NK-92 treated with Interleukin-12 subunit alpha and Interleukin-12 subunit beta, amount 100 ng/mL, for 24 hours (cell line): ENCODE results near the gene PRLR.
"Not testable (repeated sequence)": the region's sequence is repeated elsewhere in the genome, so short reads cannot be mapped to it uniquely, and the experiment has no call there.

Experiments
- DNase-seq: peaks from one replicate; lab custom pipeline; 2025; lab: John Stamatoyannopoulos, UW

Gene PRLR

DNA sequence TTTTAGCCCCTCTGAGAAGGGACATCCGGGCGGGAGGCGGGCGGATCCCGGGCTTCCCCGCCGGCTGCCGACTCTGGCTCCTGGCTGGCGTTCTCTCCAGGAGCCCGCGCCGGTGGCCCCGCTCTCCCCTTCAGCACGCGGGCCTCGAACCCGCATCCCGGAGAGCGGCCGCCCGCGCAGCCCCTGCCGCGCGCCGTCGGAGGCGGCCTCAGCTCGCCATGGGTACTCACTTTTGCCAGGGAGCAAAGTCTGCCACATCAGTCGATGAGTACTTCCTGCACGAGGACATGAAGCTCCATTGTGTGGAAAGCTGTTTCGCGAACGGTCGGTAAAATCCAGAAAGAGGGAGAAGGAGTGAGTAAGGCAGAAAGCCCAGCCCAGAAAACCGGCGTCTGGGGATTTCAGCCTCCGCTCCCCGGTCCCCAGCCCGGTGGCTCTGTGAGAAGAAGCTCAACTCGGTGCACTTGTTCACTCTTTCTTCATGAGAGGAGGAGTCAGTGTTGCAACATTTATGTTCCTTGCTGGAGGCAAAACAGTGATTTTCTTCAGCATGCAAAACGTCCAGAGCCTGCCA is at the start of gene PRLR:
TSS of gene PRLR (minus strand) at position 450 of the 574 bp plus-strand sequence. CDS start 140,867 bp downstream, outside the sequence.
- no peak for DNase-seq

DNA sequence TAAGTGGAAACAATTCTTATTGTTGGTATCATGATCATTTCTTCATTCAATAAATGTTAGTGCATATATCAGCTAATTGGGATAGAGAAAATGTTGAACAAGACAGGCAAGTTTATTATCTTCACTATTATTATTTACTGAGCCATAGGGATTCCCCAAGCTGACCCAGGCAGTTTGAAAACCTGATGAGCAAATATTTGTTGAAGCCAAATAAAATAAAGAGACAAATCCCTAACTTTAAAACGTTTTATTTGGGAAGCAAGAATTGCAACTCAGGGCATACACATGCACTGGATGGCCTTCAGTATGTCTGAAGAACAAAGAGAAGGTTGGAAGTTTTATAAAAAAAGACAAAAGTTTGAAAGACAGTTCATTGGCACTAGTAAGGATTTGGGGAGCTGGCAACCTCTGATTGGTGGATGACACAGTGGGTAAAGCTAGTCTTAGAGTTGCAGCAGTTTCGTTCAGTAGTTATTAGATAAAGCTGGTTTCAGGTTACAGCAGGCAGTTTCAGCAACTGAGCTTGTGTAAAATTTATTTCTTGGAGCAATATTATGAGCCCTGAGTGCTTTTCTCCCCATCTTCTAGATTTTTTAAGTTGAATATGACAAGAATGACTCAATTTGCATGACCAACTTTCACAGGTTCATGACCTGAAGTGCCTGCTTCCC is 44.7 kb upstream of the PRLR start:
- DNase-seq, result no peak

DNA sequence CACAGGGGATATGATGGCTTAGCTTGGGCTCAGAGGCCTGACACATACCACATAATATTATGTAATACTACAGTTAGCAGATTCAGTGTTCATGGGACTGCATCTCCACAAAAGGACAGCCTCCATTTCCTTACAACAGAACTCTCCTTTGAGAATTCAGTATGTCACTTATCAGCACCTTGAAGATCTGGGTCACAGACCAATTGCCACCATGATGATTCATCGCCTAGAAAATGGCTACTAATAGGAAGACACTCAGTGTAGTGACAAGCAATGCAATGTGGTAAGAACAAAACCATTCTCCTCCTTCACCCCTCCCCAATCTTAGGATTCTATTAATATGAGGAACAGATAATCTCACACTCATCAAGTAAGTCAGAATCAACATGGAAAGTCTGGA is 38.7 kb upstream of the PRLR start:
- DNase-seq, result no peak

DNA sequence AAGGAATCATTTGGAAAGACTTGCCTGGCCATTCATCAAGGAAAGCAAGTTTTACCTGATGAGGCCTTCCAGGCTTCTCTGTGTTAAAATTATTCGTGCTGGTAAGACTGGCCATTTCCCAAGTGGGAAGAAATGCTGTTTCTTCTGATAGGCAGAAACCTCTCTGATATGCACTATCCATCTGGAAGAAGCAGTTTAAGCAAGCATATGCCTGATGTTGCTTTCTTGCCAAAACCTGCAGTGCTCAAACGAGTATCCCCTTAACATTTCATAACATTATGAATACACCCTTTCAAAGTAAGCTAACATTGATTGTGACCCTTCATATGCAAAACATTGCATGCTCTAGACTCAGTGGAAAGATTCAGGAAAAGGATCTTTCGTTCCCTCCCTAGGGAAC is 36.0 kb upstream of the PRLR start:
- no peak for DNase-seq

DNA sequence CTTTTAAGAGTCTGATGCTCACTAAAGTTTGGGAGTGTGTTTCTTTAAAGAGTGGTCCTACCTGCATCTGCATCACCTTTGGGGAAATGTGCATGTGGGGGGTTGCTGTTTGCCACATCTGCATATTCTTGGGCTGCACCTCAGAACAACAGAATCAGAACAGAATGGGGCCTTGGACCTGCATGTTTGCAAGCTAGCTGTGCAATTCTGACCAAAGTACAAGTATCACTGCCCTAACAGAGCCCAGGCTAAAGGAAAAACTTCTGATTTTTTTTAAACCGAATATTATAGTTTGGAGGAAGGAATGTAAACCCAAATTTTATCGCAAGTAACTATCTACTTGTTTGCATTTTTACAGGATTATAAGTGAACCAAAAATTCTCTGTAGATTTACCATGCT is 34.2 kb upstream of the PRLR start:
- no peak for DNase-seq

DNA sequence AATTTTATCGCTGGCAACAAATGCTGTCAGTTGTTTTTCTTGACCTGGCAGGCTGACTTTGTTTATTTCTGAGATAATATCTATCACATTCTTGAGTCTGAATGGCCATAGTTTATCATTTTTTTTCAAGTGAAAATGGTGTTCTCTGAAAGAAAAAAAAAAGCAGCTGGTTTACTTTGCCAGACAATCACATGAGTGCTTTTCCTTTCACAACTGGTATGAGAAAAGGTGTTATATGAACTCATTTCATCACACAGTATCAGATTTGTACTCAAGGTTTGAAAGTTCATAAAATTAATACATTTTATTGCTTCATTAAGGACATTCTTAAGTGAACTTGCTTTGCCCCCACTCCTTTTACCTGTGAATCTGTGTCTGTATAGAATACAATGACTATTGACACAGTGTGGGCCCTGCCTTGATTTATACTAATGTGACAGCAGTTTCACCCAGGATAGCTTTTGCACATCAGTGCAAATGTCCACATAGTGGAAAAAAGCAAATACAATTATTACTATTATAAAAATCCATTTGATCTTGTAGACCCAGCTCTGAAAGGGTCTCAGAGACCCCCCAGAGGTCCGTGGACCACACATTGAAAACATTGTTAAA is 33.1 kb upstream of the PRLR start:
- DNase-seq, result no peak

DNA sequence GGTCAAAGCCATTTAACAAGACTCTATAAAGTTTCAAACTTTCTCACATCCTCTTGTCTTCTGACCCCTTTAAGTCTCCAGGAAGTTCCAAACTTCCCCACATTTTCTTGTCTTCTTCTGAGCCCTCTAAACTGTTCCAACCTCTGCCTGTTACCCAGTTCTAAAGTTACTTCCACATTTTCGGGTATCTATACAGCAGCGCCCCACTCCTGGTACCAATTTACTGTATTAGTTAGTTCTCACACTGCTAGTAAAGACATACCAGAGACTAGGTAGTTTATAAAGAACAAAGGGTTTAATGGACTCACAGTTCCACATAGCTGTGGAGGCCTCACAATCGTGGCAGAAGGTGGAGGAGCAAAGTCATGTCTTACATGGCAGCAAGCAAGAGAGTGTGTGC is 23.3 kb upstream of the PRLR start:
- DNase-seq, result no peak

DNA sequence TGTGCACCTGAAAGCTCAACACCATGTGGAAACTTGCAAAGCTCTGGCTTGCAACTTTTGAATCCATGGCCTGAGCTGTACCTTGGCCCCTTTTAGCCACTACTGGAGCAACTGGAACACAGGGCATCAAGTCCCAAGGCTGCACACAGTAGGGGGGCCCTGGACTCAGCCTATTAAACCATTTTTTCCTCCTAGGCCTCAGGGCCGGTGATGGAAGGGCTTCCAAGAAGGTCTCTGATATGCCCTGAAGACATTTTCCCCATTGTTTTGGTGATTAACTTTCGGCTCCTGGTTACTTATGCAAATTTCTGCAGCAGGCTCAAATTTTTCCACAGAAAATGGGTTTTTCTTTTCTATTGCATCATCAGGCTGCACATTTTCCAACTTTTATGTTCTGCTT is 22.7 kb upstream of the PRLR start:
- DNase-seq, result no peak

DNA sequence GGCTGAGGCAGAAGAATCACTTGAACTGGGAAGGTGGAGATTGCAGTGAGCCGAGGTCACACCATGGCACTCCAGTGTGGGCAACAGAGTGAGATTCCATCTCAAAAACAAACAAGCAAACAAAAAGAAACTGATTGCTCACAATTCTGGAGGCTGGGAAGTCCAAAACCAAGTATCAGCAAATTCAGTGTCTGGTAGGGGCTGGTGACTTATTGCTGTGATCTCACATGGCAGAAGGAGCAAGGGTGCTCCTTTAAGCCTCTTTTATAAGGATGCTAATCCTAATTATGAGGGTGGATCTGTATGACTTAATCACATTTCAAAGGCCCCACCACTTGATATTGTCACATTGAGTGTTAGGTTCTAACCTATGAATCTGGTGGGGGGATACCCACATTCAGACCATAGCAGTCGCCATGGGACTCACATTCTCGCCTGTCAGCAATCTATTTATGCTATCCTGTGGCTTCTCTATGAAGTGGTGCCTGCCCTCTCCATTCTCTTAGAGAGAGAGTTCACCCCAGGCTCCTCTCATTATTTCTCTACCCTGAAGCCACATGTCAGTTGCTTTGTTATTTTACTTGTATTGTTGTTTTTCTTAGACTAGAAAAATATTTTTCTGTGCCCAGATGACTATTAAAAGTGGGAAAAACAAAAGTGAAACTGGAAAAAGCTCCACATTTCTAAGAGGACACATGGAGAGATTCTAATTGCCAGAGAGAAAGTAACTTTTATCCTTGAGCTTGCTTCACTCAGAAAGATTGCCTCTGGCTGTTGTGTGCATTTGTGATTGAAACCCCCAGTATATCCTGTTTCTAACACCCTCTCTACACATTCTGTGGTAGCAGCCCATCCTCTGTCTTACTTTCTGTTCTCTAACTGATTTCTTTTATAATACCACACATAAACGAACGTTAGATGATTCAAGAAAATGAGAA is 18.8 kb upstream of the PRLR start:
- DNase-seq, result no peak

DNA sequence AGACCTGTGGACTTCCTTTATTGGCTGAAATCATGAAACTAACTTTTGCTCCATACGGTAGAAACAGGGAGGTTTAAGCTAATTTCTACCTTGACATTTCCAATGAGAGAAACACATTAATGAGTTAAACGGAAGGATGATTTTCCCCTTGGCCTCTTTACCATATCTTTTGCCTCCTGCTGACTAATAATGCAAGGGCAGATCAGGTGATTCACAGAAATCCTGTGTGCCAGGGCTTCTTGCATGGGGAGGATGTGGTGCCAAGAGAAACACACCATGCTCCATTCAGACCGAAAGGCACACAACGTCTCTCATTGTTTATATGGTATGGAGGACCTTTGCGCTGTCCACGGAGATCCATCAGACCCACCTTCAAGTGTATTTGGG is 17.4 kb upstream of the PRLR start:
- DNase-seq, result no peak

DNA sequence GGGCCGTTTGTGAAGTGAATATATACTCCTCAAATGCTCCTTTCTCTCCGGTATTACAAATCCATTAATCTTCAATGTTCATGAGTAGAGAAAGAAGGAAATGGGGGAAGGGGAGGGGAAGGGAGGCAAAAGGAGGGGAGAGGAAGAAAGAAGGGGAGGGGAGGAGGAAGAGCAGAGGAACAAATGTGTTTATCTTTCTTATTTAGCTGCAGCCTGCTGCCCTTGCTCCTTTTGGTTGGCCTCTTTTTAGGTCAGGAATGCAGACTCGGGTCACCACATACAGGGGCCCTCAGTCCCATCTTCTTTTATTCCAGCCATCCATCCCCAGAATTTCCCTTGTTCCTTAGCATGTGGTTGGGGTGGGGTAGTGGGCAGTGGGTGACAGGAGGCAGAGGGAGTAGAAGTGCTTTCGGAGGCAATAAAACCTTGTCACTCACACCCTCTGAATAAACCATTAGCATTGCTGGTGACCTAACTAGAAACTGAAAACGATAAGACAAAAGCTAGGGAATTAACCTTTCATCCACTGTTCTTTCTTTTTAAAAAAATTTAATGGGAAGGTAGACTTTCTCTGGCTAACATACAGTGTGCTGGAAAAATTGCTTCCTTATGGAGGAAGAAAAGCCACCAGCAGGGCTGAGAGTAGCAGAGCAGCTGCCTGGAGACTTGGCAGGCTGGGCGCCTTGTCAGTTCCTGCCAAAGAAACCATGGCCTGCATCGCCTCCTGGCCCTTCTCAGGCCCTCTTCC is 16.8 kb upstream of the PRLR start:
- no peak for DNase-seq

DNA sequence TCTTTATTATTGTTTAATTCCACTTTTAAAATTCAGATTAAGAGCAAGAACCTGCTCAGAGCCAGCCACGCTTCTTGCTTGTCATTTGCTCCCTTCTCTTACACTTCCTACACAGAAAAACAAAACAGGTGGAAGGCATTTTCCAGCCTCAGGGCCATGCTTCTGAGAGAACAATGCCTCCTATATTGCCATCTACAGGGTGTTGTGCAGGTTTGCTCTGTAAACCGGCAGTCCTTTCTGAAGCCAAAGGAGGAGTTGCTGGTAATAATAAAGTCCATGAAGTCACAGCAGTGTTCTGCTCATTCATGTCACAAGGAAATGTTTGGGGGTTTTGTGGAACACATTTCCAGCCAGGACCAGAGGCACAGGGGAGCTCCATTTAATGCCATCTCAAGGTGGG is 16.1 kb upstream of the PRLR start:
- no peak for DNase-seq

DNA sequence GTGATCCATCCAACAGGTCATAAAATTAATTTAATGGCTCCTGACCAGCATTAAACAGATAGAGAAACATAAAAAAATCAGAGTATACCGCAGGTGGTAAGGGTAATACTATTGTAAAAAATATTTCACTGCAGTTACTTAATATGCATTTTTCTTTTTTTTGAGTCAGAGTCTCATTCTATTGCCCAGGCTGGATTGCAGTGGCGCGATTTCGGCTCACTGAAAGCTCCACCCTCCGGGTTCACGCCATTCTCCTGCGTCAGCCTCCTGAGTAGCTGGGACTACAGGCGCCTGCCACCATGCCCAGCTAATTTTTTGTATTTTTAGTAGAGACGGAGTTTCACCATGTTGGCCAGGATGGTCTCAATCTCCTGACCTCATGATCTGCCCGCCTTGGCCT is 15.1 kb upstream of the PRLR start:
- not testable (repeated sequence) for DNase-seq

DNA sequence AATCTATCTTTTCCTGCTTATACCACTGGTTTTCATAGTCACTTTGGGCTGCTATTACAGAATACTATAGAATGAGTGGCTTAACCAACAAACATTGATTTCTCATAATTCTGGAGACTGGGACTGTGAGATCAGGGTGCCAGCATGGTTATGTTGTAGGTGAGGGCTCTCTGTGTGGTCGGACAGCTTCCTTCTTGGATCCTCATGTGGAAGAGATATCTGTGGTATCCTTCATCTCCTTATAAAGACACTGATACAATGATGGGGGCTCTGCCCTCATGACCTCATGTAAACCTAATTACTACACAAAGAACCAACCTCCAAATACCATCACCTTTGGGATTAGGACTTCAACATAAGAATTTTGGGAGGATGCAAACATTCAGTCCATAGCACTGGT is 13.9 kb upstream of the PRLR start:
- DNase-seq, result no peak

DNA sequence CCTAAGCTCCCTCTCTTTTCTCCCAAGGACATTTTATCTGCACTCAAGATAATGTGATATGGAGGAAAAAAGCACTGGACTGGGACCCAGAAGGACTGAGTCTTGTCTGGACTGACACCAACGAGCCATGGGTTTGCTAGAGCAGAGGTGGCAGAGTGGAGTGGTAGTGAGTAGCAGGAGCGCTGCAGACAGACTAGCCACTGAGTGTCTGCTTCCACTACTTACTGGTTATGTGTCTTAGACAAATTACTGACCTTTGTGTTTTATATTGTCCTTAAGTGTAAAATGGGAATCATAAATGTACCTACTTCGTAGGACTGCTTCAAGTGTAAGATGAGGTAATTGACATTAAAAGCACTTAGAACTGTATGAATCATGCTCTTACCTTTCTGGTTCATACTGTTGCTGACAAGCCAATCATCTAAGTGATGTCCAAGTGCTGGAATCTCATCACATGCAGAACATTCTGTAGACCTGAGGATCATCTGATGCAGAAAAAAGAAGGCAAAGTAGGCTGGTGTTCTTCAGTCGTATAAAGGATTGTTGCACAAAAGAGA is 12.5 kb upstream of the PRLR start:
- DNase-seq, result no peak

DNA sequence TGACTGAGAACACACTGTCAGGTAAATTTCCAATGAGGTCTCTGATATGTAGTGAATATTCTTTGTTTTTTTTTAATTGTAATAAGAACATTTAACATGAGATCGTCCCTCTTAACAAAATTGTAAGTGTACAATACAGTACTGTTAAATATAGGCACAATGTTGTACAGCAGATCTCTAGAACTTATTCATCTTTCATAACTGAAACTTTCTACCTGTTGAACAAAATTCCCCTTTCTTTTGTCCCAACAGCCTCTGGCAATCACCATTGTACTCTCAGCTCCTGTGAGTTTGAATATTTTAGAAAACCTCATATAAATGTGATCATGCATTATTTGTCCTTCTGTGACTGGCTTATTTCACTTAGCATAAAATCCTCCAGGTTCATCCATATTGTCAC is 10.6 kb upstream of the PRLR start:
- no peak for DNase-seq

DNA sequence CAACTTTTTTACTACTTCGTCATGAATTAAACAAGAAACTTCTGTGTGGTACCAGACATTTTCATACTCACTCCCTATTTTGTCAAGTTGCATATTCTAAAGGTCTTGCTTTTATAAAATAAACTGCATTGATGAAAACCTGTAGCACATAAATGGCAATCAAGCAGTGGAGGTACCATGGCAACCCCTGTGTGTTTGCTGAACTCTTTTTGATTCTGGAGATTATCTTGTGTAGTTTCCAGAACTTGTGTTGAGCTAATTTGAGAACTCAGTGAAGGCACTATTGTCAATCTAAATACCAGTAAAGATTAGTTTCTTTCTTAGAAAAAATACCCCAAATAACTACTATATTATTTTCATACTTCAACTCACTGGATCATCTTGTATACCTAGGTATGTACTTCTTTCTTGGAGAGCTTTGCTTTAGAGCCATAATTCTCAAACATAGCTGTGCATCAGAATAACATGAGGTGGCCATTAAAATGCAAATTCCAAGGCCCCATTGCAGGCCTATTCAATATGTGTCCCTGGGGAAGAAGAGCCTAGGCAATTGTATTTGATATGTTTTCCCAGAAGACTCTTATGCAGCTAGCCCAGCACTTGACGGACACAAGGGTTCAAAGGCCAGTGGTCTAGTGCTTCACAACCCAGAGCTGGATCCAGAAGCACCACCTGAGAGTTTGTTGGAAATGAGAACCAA is 9.8 kb upstream of the PRLR start:
- DNase-seq, result no peak

DNA sequence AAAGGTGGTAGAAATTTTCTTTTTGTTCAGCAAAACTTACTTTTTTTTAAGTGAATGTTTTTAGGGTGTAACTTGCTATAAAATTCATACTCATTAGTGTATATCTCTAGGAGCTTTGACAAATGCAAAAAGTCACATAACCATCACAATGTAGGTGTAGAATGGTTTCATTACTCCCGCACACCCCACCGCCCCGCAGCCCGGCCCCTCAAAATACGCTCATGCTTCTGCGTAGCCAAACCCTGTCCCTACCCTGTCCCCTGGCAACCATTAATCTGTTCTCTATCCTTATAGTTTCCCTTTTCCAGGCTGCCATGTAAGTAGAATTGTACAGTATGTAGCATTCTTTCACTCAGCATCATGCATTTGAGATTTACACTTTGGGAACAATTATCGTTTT is 9.2 kb upstream of the PRLR start:
- no peak for DNase-seq

DNA sequence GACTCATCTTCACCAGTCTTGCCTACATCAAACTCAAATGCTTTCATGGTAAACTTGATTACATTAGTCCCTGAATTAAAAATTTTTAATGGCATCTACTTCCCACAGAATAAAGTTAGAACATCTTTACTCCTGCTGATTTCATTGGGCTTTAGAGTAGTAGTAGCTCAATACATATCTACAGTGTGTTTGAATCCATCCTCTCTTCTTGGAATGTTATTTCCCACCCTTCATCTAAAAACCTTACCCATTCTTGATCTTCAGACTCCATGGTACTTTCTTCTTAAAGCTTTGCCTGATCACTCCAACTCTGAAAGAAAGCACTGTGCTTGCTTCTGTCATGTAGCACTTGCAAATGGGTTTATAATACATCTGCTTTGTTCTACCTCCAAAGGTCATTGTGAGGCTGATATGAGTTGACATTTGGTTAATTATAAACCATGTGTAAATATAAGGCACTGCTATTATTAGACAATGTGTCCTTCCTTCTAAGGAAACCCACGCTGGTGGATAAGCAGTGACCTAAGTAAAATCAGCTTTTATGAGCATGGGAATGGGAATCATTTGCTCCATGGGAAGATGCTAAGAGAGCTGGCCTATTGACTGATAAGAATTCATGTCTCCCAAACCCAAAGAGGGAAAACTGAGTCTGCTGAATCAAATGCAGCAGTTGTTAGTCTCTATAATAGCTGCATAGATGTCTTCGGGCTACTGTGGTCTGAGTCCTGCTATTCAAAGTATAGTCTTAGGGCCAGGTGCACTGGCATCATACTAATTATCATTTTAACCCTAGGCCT is 7.5 kb upstream of the PRLR start:
- no peak for DNase-seq

DNA sequence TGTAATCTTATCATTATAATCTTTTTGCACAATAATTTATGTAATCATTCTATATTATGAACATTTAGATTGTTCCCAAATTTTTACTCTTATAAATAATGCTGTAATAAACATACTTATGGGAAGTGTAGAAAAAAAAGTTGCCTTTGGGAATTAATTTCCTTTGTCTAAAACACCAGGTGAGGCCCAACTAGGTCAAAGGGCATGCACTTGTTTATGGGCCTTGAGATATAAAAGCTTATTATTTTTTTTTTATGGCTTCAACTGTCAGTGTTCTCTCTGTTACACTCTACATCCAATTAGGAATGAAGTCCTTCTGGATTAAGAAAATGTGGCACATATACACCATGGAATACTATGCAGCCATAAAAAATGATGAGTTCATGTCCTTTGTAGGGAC is 6.5 kb upstream of the PRLR start:
- DNase-seq, result no peak
